KMS-11 (cell line): Measurements from ENCODE around the gene INPP5E.

Source experiments
- H2AFZ ChIP-seq: fragments of 200-600 bp; sonication (generic); 2 replicates; pipeline ENCODE4 v1.6.1; 2016; ENCODE audit warnings: antibody characterized with exemption, mixed run types, low read depth
- H3K27ac ChIP-seq: fragments of 200-600 bp; sonication (generic); 2 replicates; pipeline ENCODE4 v1.6.1; 2016; ENCODE audit warnings: mild to moderate bottlenecking, mixed run types
- H3K27me3 ChIP-seq: fragments of 200-600 bp; sonication (generic); 2 replicates; pipeline ENCODE4 v1.6.1; 2017; ENCODE audit warnings: mild to moderate bottlenecking, low read depth, mixed run types, moderate library complexity; ENCODE audit not compliant: insufficient read depth
- H3K36me3 ChIP-seq: fragments of 200-600 bp; sonication (generic); 2 replicates; pipeline ENCODE4 v1.6.1; 2017; ENCODE audit warnings: mild to moderate bottlenecking, mixed run types; ENCODE audit not compliant: insufficient read depth
- H3K4me1 ChIP-seq: fragments of 200-600 bp; sonication (generic); 2 replicates; pipeline ENCODE4 v1.6.1; 2016; ENCODE audit warnings: mild to moderate bottlenecking, low read depth, mixed run types; ENCODE audit not compliant: poor library complexity, severe bottlenecking
- H3K4me2 ChIP-seq: fragments of 200-600 bp; sonication (generic); 2 replicates; pipeline ENCODE4 v1.7.0; 2016; ENCODE audit warnings: mild to moderate bottlenecking, mixed run types
- H3K4me3 ChIP-seq: fragments of 200-600 bp; sonication (generic); IDR thresholded peaks from 2 replicates; pipeline ENCODE4 v1.6.1; 2017; ENCODE audit warnings: low read depth, low read length, mixed read lengths; ENCODE audit not compliant: insufficient read depth
- H3K79me2 ChIP-seq: fragments of 200-600 bp; sonication (generic); 2 replicates; pipeline ENCODE4 v1.6.1; 2016; ENCODE audit warnings: low read depth, mixed run types; ENCODE audit not compliant: insufficient read depth
- H3K9ac ChIP-seq: fragments of 200-600 bp; sonication (generic); 2 replicates; pipeline ENCODE4 v1.6.1; 2016; ENCODE audit warnings: mild to moderate bottlenecking, mixed run types
- H4K20me1 ChIP-seq: fragments of 200-600 bp; sonication (generic); 2 replicates; pipeline ENCODE4 v1.6.1; 2016; ENCODE audit warnings: mild to moderate bottlenecking, mixed run types; ENCODE audit not compliant: insufficient read depth
- CTCF ChIP-seq: fragments of 200-600 bp; sonication (generic); conservative IDR thresholded peaks from 2 replicates; pipeline ENCODE4 v1.6.1; 2017; ENCODE audit warnings: low read depth, mild to moderate bottlenecking, antibody characterized with exemption, low read length, moderate library complexity, mixed read lengths

INPP5E gene

GRCh38 chr9:136419092-136419420 lies 20.6 kb downstream of the INPP5E start:
- no peaks in the 10 kb centered on the region for H4K20me1 ChIP-seq
- no peak overlapping the region for H2AFZ ChIP-seq
- no peaks in the 10 kb centered on the region for H3K79me2 ChIP-seq
- no peak overlapping the region for H3K27ac ChIP-seq
- no peaks in the 10 kb centered on the region for H3K27me3 ChIP-seq
- no peak overlapping the region for H3K4me3 ChIP-seq
- no peak overlapping the region for H3K4me2 ChIP-seq
- H3K4me1 ChIP-seq, result no peaks in the 10 kb centered on the region
- H3K9ac ChIP-seq, result no peak overlapping the region
- no peak for TF ChIP-seq CTCF
- H3K36me3 ChIP-seq, result peaks cover 4% of the 10 kb centered on the region; the same call in 1 of the 2 replicates

DNA sequence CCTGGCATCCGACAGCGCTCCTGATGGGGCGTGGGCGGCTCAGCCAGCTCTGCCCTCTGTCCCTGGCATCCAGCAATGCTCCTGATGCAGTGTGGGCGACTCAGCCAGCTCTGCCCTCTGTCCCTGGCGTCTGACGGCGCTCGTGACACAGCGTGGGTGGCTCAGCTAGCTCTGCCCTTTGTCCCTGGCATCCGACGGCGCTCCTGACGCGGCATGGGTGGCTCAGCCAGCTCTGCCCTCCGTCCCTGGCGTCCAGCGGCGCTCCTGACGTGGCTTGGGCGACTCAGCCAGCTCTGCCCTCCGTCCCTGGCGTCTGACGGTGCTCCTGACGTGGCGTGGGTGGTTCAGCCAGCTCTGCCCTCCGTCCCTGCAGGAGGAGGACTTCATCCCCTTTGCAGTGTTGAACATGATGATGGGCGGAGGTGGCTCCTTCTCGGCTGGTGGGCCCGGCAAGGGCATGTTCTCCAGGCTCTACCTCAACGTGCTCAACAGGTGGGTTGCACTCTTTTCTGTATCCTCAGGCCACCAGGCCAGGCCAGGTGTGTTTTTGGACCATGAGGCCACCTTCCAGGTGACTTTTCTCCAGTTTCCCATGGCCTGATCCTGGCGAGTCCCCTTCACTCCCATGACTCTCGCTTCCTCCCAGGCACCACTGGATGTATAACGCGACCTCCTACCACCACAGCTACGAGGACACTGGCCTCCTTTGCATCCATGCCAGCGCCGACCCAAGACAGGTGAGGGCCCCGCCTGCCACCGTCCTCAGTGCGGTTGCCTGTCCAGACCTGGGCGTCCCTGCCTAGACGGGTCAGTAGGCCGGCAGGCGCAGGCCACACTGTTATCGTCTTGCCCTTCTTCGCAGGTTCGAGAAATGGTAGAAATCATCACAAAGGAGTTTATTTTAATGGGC lies 21.2 kb downstream of the INPP5E start:
- H2AFZ ChIP-seq, result no peak overlapping the region
- peaks cover 4% of the 10 kb centered on the region; the same call in 1 of the 2 replicates for H3K36me3 ChIP-seq
- no peak for TF ChIP-seq CTCF
- H3K4me3 ChIP-seq, result no peak overlapping the region
- no peak overlapping the region for H3K9ac ChIP-seq
- no peak overlapping the region for H3K27ac ChIP-seq
- H3K79me2 ChIP-seq, result no peaks in the 10 kb centered on the region; the same call in 1 of the 2 replicates
- no peaks in the 10 kb centered on the region for H3K27me3 ChIP-seq
- H3K4me1 ChIP-seq, result no peaks in the 10 kb centered on the region
- no peaks in the 10 kb centered on the region for H4K20me1 ChIP-seq
- no peak overlapping the region for H3K4me2 ChIP-seq

- Histone ChIP-seq H3K9ac (no peak overlapping the region), H3K36me3 (no peaks in the 10 kb centered on the region; the same call in 1 of the 2 replicates)
Observed at GRCh38 chr9:136416914-136417313, 22.7 kb downstream of the INPP5E start.

GRCh38 chr9:136416427-136416826 lies 23.2 kb downstream of the INPP5E start:
- H3K9ac ChIP-seq, result no peak overlapping the region
- peaks cover 12% of the 10 kb centered on the region for H3K4me1 ChIP-seq
- no peaks in the 10 kb centered on the region; the same call in 1 of the 2 replicates for H4K20me1 ChIP-seq
- H3K27ac ChIP-seq, result no peak overlapping the region
- no peak overlapping the region for H3K4me2 ChIP-seq
- H2AFZ ChIP-seq, result no peak overlapping the region
- TF ChIP-seq CTCF, result no peak
- no peak overlapping the region for H3K4me3 ChIP-seq
- no peaks in the 10 kb centered on the region; the same call in 1 of the 2 replicates for H3K36me3 ChIP-seq
- peaks cover 18% of the 10 kb centered on the region for H3K79me2 ChIP-seq
- H3K27me3 ChIP-seq, result no peaks in the 10 kb centered on the region

More at GRCh38 chr9:136416914-136417313, 22.7 kb downstream of the INPP5E start:
- TF ChIP-seq CTCF, result no peak
- Histone ChIP-seq H3K27ac (no peak overlapping the region), H3K4me3 (no peak overlapping the region), H4K20me1 (no peaks in the 10 kb centered on the region; the same call in 1 of the 2 replicates), H3K79me2 (peaks cover 13% of the 10 kb centered on the region), H3K4me1 (peaks cover 8% of the 10 kb centered on the region), H3K4me2 (no peak overlapping the region), H3K27me3 (no peaks in the 10 kb centered on the region), H2AFZ (no peak overlapping the region)
